Prostate gland (tissue), 2 donors: Measurements from ENCODE around the gene ENTREP1. TPM values are rescaled to one million over a fixed set of nuclear protein-coding genes. Genes with fewer than 3 reads are reported as not detected.
A peak's percentile ranks its signal among the peaks of the same experiment; 100 is the strongest.

ENCODE experiments used
- DNase-seq: peaks from one replicate; pipeline ENCODE4 v3.0.0-alpha.2; 2019; ENCODE audit warnings: low spot score
- H3K27ac ChIP-seq, 2 donors: fragments of 200-600 bp; sonication (generic); 2 replicates each; pipeline ENCODE4 v1.5.1; 2017 to 2019
- H3K27me3 ChIP-seq: fragments of 200-600 bp; sonication (generic); replicated peaks from 2 replicates; pipeline ENCODE4 v1.5.1; 2019; ENCODE audit not compliant: insufficient read depth
- H3K36me3 ChIP-seq, 2 donors: fragments of 200-600 bp; sonication (generic); 1 replicate in 1 of 2; 2 replicates in 1 of 2; pipeline versions ENCODE4 v1.5.1 to v1.8.1; 2017 to 2019
- H3K4me1 ChIP-seq: fragments of 200-600 bp; sonication (generic); replicated peaks from 2 replicates; pipeline ENCODE4 v1.5.1; 2019
- H3K4me3 ChIP-seq, 2 donors: fragments of 200-600 bp; sonication (generic); 2 replicates each; pipeline ENCODE4 v1.5.1; 2017 to 2019
- H3K9me3 ChIP-seq: fragments of 200-600 bp; sonication (generic); 2 replicates; pipeline ENCODE4 v1.5.1; 2017
- CTCF ChIP-seq, 4 experiments: fragments of 200-600 bp in 2 of 4; fragments of 450-650 bp in 2 of 4; sonication (generic) in 2 of 4; IDR thresholded peaks; 1 replicate in 3 of 4; 2 replicates in 1 of 4; pipeline ENCODE4 v1.5.1; 2016 to 2019; ENCODE audit warnings: antibody characterized with exemption in 4 of 4, mild to moderate bottlenecking in 2 of 4, moderate library complexity in 2 of 4
- POLR2A ChIP-seq: fragments of 450-650 bp; IDR thresholded peaks from one replicate; pipeline ENCODE4 v1.6.1; 2016; ENCODE audit warnings: antibody characterized with exemption, mild to moderate bottlenecking
- POLR2AphosphoS5 ChIP-seq: sonication (generic); formaldehyde crosslinking; IDR thresholded peaks from one replicate; pipeline ENCODE4 v1.6.1; 2017; ENCODE audit warnings: antibody characterized with exemption
- WGBS: methylation state at CpG from one replicate; pipeline ENCODE4 v1.1.5; 2018; 5-methylcytosine and 5-hydroxymethylcytosine counted together
- intact Hi-C: fragments of 100-400 bp; cut with DNase I; formaldehyde crosslinking; loops from one replicate; pipeline ENCODE4 v1.14.2; 2022
- total RNA-seq, 2 donors: library from RNA; depleted of rRNA; stranded (reverse); fragments of >200 nt; gene quantifications; one replicate each; pipeline ENCODE4 v1.1.0, GENCODE V29; 2016

ENTREP1 gene
- total RNA-seq, 2 donors from 2014 or later = 10.2 to 32.8 TPM

GRCh38 chr9:69411246-69411645 is 86.2 kb downstream of the ENTREP1 start:
- intact Hi-C loops = no loop called here
- H3K27me3 ChIP-seq = no peaks in the 10 kb centered on the region
- TF ChIP-seq POLR2A (no peak), POLR2AphosphoS5 (no peak), CTCF (IDR thresholded peaks at IDR 0.05) (no peak)
- no peaks in the 10 kb centered on the region for H3K4me1 ChIP-seq
- DNase-seq = no peak
- no peak overlapping the region for H3K27ac ChIP-seq
- no peaks in the 10 kb centered on the region for H3K36me3 ChIP-seq
- H3K4me3 ChIP-seq = no peak overlapping the region
- no peaks in the 10 kb centered on the region for H3K9me3 ChIP-seq
- WGBS = 97% methylated on average over 3 of the region's 3 CpGs

- Histone ChIP-seq H3K36me3 (no peaks in the 10 kb centered on the region), H3K27me3 (no peaks in the 10 kb centered on the region), H3K4me3 (no peak overlapping the region), H3K9me3 (no peaks in the 10 kb centered on the region), H3K27ac (no peak overlapping the region), H3K4me1 (no peaks in the 10 kb centered on the region)
- no peak for DNase-seq
- TF ChIP-seq CTCF (IDR thresholded peaks at IDR 0.05) (no peak), POLR2AphosphoS5 (no peak), POLR2A (no peak)
- 76% methylated on average over 45 of the region's 52 CpGs for WGBS
- intact Hi-C loops = no loop called here
Observed at GRCh38 chr9:69411931-69412740, 87.1 kb downstream of the ENTREP1 start.

- 32% methylated on average over 20 of the region's 20 CpGs for WGBS
- H3K4me3 ChIP-seq = no peak overlapping the region
- H3K9me3 ChIP-seq = no peaks in the 10 kb centered on the region
- no peaks in the 10 kb centered on the region for H3K27me3 ChIP-seq
- intact Hi-C loops = no loop called here
- H3K27ac ChIP-seq = no peak overlapping the region
- TF ChIP-seq POLR2AphosphoS5 (no peak), POLR2A (no peak), CTCF (IDR thresholded peaks at IDR 0.05) (peak in 3 of 4 experiments; percentile 35 to 59 (median 57))
- H3K4me1 ChIP-seq = no peaks in the 10 kb centered on the region
- H3K36me3 ChIP-seq = no peaks in the 10 kb centered on the region
- no peak for DNase-seq
Observed at GRCh38 chr9:69412741-69413150, 87.7 kb downstream of the ENTREP1 start.

- no peak for DNase-seq
- 95% methylated on average over 10 of the region's 10 CpGs for WGBS
- Histone ChIP-seq H3K27me3 (no peaks in the 10 kb centered on the region), H3K9me3 (no peaks in the 10 kb centered on the region), H3K27ac (no peak overlapping the region), H3K4me3 (no peak overlapping the region), H3K4me1 (no peaks in the 10 kb centered on the region), H3K36me3 (no peaks in the 10 kb centered on the region)
- no peak for TF ChIP-seq CTCF (IDR thresholded peaks at IDR 0.05)
- no peak for TF ChIP-seq POLR2A
- TF ChIP-seq POLR2AphosphoS5 = no peak
- intact Hi-C loops = loop anchor here (5.0 to 10.0 kb wide), 4 partner anchors 127 to 504 kb away; partner anchors contain the start of gene APBA1
Observed at GRCh38 chr9:69420611-69421270, 95.7 kb downstream of the ENTREP1 start.
